Fibroblast of lung (primary cell): ENCODE results near the gene FAM47E. TPM values are rescaled to one million over a fixed set of nuclear protein-coding genes. Genes with fewer than 3 reads are reported as not detected.

ENCODE experiments used
- DNase-seq, 2 donors: peaks; one replicate each; pipeline versions ENCODE4 v3.0.0 to v3.0.0-alpha.2; 2010; ENCODE audit warnings: low read depth in 2 of 2
- H2AFZ ChIP-seq: 2 replicates; pipeline ENCODE4 v1.5.1; 2012; ENCODE audit warnings: low read length, control low read depth, inconsistent platforms
- H3K27ac ChIP-seq: 2 replicates; pipeline ENCODE4 v1.5.1; 2011; ENCODE audit warnings: low read length, control low read depth; ENCODE audit not compliant: insufficient read depth
- H3K27me3 ChIP-seq: 2 replicates; pipeline ENCODE4 v1.5.1; 2011; ENCODE audit warnings: mild to moderate bottlenecking, low read length; ENCODE audit not compliant: control insufficient read depth, insufficient read depth
- H3K36me3 ChIP-seq: 2 replicates; pipeline ENCODE4 v1.5.1; 2011; ENCODE audit warnings: low read length; ENCODE audit not compliant: control insufficient read depth, insufficient read depth
- H3K4me1 ChIP-seq: 2 replicates; pipeline ENCODE4 v1.5.1; 2011; ENCODE audit warnings: low read length; ENCODE audit not compliant: control insufficient read depth, insufficient read depth; ENCODE audit errors: extremely low read depth
- H3K4me2 ChIP-seq: 2 replicates; pipeline ENCODE4 v1.5.1; 2011; ENCODE audit warnings: low read length, control low read depth; ENCODE audit not compliant: insufficient read depth; ENCODE audit errors: extremely low read depth
- H3K4me3 ChIP-seq, 4 experiments: fragments of 200-600 bp in 1 of 4; sonication (generic) in 1 of 4; replicated peaks in 1 of 4; 2 replicates each; pipeline ENCODE4 v1.5.1; 2011 to 2016; ENCODE audit warnings: low read length in 4 of 4, low read depth in 3 of 4, mild to moderate bottlenecking in 3 of 4, control low read depth in 2 of 4, inconsistent platforms in 1 of 4, mixed read lengths in 1 of 4; ENCODE audit not compliant: insufficient read depth in 1 of 4; ENCODE audit errors: control extremely low read depth in 1 of 4
- H3K79me2 ChIP-seq: 2 replicates; pipeline ENCODE4 v1.5.1; 2012; ENCODE audit warnings: mild to moderate bottlenecking, low read length, inconsistent platforms; ENCODE audit not compliant: control insufficient read depth, insufficient read depth
- H3K9ac ChIP-seq: 2 replicates; pipeline ENCODE4 v1.5.1; 2011; ENCODE audit warnings: mild to moderate bottlenecking, low read length, control low read depth; ENCODE audit not compliant: insufficient read depth
- H3K9me3 ChIP-seq: 2 replicates; pipeline ENCODE4 v1.5.1; 2012; ENCODE audit warnings: low read depth, low read length; ENCODE audit not compliant: control insufficient read depth, insufficient read depth
- H4K20me1 ChIP-seq: 2 replicates; pipeline ENCODE4 v1.5.1; 2011; ENCODE audit warnings: low read length; ENCODE audit not compliant: control insufficient read depth, insufficient read depth; ENCODE audit errors: extremely low read depth
- EZH2 ChIP-seq: IDR thresholded peaks from 2 replicates; pipeline ENCODE4 v1.5.1; 2012; ENCODE audit warnings: low read length, control low read depth, mild to moderate bottlenecking; ENCODE audit errors: missing control alignments
- polyA plus RNA-seq, 2 donors: library from polyadenylated mRNA; depleted of rRNA in 1 of 2; stranded (reverse) in 1 of 2; unstranded in 1 of 2; fragments of >200 nt; gene quantifications; 2 replicates each; pipeline ENCODE4 v1.2.1, GENCODE V29; 2011 to 2012; ENCODE audit warnings: missing spikeins in 1 of 2
- total RNA-seq: library from RNA; depleted of rRNA; stranded (reverse); fragments of >200 nt; gene quantifications from 2 replicates; pipeline ENCODE4 v1.2.1, GENCODE V29; 2014
- TF ChIP-seq, protein P1 (sequence below), 2 donors: IDR thresholded peaks in 1 of 2; conservative IDR thresholded peaks in 1 of 2; 1 replicate in 1 of 2; 2 replicates in 1 of 2; pipeline ENCODE4 v1.5.1; 2011 to 2012; ENCODE audit warnings: low read length in 2 of 2, control low read depth in 1 of 2, inconsistent platforms in 1 of 2, low read depth in 1 of 2, mild to moderate bottlenecking in 1 of 2

Gene FAM47E
- total and polyA plus RNA-seq, 2 donors (not counting 1 experiment from before 2014, with no cell fraction given), result 0.12 to 0.99 TPM

DNA sequence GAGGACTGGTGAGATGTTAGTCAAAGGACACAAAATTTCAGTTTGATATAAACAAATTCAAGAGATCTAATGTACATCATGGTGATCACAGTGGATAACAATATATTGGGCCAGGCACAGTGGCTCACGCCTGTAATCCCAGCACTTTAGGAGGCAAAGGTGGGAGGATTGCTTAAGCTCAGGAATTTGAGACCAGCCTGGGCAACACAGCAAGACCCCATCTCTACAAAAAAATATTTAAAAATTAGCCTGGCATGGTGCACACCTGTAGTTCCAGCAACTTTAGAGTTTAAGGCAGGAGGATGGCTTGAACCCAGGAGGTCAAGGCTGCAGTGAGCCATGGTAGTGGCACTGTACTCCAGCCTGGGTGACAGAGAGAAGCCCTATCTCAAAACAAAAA, 46.6 kb upstream of the FAM47E start:
- Histone ChIP-seq H3K9ac (no peak overlapping the region), H3K27ac (no peak overlapping the region), H3K9me3 (no peaks in the 10 kb centered on the region), H4K20me1 (no peaks in the 10 kb centered on the region), H3K4me2 (no peak overlapping the region), H3K36me3 (no peaks in the 10 kb centered on the region), H3K4me3 (no peak overlapping the region), H3K27me3 (no peaks in the 10 kb centered on the region), H3K4me1 (peaks cover 35% of the 10 kb centered on the region), H2AFZ (no peak overlapping the region), H3K79me2 (peaks cover 91% of the 10 kb centered on the region)
- no peak for DNase-seq
- no peak for TF ChIP-seq EZH2
- TF ChIP-seq, protein P1, sequence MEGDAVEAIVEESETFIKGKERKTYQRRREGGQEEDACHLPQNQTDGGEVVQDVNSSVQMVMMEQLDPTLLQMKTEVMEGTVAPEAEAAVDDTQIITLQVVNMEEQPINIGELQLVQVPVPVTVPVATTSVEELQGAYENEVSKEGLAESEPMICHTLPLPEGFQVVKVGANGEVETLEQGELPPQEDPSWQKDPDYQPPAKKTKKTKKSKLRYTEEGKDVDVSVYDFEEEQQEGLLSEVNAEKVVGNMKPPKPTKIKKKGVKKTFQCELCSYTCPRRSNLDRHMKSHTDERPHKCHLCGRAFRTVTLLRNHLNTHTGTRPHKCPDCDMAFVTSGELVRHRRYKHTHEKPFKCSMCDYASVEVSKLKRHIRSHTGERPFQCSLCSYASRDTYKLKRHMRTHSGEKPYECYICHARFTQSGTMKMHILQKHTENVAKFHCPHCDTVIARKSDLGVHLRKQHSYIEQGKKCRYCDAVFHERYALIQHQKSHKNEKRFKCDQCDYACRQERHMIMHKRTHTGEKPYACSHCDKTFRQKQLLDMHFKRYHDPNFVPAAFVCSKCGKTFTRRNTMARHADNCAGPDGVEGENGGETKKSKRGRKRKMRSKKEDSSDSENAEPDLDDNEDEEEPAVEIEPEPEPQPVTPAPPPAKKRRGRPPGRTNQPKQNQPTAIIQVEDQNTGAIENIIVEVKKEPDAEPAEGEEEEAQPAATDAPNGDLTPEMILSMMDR (conservative IDR thresholded peaks at IDR 0.05 in 1 of 2, IDR thresholded peaks at IDR 0.05 in 1 of 2; ENCODE audit: low read depth in 1 of 2, low read length in 2 of 2), result no peak

DNA sequence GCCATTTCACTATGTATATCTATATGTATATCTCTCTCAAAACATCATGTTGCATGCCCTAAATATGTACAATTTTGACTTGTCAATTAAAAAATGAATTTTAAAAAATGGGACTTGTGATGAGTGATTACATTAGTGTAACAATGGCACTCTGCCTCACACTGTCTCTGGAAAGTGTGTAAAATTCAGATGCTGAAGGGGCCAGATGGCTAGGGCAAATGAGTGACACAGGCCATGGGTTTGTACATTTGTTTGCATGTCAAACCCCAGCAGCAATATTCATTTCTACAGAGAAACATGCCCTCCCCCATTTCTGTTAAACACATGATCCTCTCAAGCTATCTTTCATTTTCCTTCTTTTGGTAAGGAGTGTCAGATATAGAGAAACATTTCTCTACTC, 46.0 kb upstream of the FAM47E start:
- peak overlapping the region; percentile 49 for H3K4me2 ChIP-seq
- no peaks in the 10 kb centered on the region for H3K27me3 ChIP-seq
- no peak overlapping the region for H2AFZ ChIP-seq
- H3K9me3 ChIP-seq, result no peaks in the 10 kb centered on the region
- TF ChIP-seq, protein P1 (conservative IDR thresholded peaks at IDR 0.05 in 1 of 2, IDR thresholded peaks at IDR 0.05 in 1 of 2; ENCODE audit: low read depth in 1 of 2, low read length in 2 of 2), result no peak
- TF ChIP-seq EZH2, result no peak
- peak overlapping the region; percentile 55 for H3K27ac ChIP-seq
- no peak overlapping the region for H3K9ac ChIP-seq
- H3K4me3 ChIP-seq, result peak overlapping the region in 1 of 4 experiments; percentile 18
- no peaks in the 10 kb centered on the region for H4K20me1 ChIP-seq
- no peaks in the 10 kb centered on the region for H3K36me3 ChIP-seq
- DNase-seq, result no peak
- peaks cover 91% of the 10 kb centered on the region for H3K79me2 ChIP-seq
- peaks cover 32% of the 10 kb centered on the region for H3K4me1 ChIP-seq

DNA sequence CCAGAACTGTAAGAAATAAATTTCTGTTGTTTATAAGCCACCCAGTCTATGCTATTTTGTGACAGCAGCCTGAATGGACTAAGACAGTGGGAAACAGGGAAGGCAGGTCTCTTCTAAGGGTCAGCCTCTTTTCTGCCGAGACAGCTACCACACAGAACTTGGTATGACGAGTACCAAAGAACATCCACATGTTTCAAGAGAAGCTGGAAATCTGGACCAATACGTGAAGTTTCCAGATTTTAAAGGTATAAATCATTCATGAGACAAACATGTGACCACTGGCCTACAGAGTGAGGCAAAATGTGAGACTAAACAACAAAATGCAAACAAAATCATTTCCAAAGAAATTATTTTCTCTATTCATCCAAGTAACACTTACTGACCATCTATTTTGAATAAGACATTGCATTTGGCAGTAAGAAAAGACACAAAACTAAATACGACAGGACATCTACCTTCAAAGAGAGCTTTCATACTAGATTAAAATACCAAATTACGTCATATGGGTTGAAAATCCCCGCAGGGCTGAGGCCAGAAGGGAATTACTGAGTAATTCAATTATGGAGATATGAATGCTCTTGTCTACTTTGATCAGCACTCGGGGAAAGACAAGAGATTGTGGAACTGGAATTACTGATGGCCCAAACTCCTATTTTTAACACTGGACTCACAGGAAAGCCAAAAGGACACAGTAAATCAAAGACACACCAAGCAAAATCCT, 45.1 kb upstream of the FAM47E start:
- peak overlapping the region in 1 of 4 experiments; percentile 18 for H3K4me3 ChIP-seq
- no peak for TF ChIP-seq EZH2
- TF ChIP-seq, protein P1 (conservative IDR thresholded peaks at IDR 0.05 in 1 of 2, IDR thresholded peaks at IDR 0.05 in 1 of 2; ENCODE audit: low read depth in 1 of 2, low read length in 2 of 2), result no peak
- H3K9me3 ChIP-seq, result no peaks in the 10 kb centered on the region
- H3K79me2 ChIP-seq, result peaks cover 91% of the 10 kb centered on the region
- peaks cover 30% of the 10 kb centered on the region for H3K4me1 ChIP-seq
- H2AFZ ChIP-seq, result no peak overlapping the region
- no peaks in the 10 kb centered on the region for H4K20me1 ChIP-seq
- H3K36me3 ChIP-seq, result no peaks in the 10 kb centered on the region
- H3K4me2 ChIP-seq, result peak overlapping the region; percentile 49
- H3K9ac ChIP-seq, result no peak overlapping the region
- peak overlapping the region; percentile 55 for H3K27ac ChIP-seq
- H3K27me3 ChIP-seq, result no peaks in the 10 kb centered on the region
- DNase-seq, result peak in 1 of 2 donors; percentile 20
